ENCODE measurements around the gene NOL3. TPM values are rescaled to one million over a fixed set of nuclear protein-coding genes. Genes with fewer than 3 reads are reported as not detected.

Gene NOL3
- total RNA-seq, 1 experiment from 2014 or later: 5.6 TPM

DNA sequence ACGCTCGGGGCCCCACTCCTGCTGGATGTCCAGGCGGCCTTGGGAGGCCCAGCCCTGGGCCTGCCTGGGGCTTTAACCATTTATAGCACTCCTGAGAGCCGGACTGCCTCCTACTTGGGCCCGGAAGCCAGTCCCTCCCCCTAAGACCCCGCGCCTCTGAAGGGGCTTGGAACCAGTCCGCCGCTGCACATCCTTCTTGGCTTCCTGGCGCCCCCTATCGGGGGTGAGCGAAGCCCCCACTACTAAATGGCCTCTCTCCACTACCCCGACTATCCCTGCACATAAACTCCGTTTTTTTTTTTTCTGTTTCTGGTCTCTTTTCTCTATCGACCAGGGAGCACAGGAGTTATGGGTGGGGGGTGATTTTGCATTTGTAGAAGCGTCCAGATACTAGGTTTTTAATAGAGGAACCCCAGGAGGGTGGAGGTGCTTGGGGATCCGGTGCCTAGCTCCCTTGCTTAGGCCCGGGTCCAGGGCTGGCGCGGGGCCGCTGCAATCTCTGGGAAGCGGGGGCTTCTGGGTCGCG lies 633 bp upstream of the NOL3 start:
- H3K23me2 ChIP-seq (ENCODE audit: insufficient read length, low read depth, low read length, poor library complexity, severe bottlenecking): peaks cover 16% of the 10 kb centered on the region
- WGBS (ENCODE audit: extremely low coverage, insufficient read length, low lambda C conversion rate): no CpG with 5 or more reads among the region's 24 CpGs
- H2BK20ac ChIP-seq (ENCODE audit: low read depth, low read length, poor library complexity, severe bottlenecking): no peak overlapping the region
- no peak overlapping the region for H3K18ac ChIP-seq (ENCODE audit: insufficient read length, low read depth, low read length)
- Mint-ChIP-seq H3K27ac (no peak overlapping the region), H3K4me1 (peaks cover 36 to 60% of the 10 kb centered on the region in 2 experiments), H3K36me3 (ENCODE audit: insufficient read depth in 1 of 3, low read depth in 3 of 3) (peaks cover 0 to 2% (median 0%) of the 10 kb centered on the region in 3 experiments; a peak in 1 of 7 replicates), H3K9me3 (peaks cover 0 to 3% of the 10 kb centered on the region in 2 experiments; a peak in 1 of 5 replicates), H3K4me3 (peak overlapping the region; percentile 62 to 87), H3K27me3 (ENCODE audit: low read depth) (peaks cover 89% of the 10 kb centered on the region)
- no peaks in the 10 kb centered on the region for H4K20me1 ChIP-seq (ENCODE audit: control insufficient read depth, insufficient read depth, insufficient read length)
- H3K56ac ChIP-seq (ENCODE audit: insufficient read length, low read depth, low read length): no peak overlapping the region
- H3K4me1 ChIP-seq (ENCODE audit: insufficient read depth, low read length): peaks cover 5% of the 10 kb centered on the region; the same call in 1 of the 2 replicates
- no peak overlapping the region for H2BK15ac ChIP-seq (ENCODE audit: low read depth, low read length)
- no peak overlapping the region for H3T11ph ChIP-seq (ENCODE audit: low read length)
- H3K9me3 ChIP-seq (ENCODE audit: control insufficient read depth, low read depth, low read length): no peaks in the 10 kb centered on the region
- no peak overlapping the region for H2BK12ac ChIP-seq (ENCODE audit: insufficient read length, low read depth, low read length)
- H3K4me2 ChIP-seq (ENCODE audit: insufficient read depth, insufficient read length, low read length): peak overlapping the region; percentile 60
- peak; percentile 89 for DNase-seq
- no peaks in the 10 kb centered on the region for H3K79me2 ChIP-seq (ENCODE audit: insufficient read depth, low read length)
- H3K4ac ChIP-seq (ENCODE audit: low read depth, low read length): no peak overlapping the region
- TF ChIP-seq, protein P1, sequence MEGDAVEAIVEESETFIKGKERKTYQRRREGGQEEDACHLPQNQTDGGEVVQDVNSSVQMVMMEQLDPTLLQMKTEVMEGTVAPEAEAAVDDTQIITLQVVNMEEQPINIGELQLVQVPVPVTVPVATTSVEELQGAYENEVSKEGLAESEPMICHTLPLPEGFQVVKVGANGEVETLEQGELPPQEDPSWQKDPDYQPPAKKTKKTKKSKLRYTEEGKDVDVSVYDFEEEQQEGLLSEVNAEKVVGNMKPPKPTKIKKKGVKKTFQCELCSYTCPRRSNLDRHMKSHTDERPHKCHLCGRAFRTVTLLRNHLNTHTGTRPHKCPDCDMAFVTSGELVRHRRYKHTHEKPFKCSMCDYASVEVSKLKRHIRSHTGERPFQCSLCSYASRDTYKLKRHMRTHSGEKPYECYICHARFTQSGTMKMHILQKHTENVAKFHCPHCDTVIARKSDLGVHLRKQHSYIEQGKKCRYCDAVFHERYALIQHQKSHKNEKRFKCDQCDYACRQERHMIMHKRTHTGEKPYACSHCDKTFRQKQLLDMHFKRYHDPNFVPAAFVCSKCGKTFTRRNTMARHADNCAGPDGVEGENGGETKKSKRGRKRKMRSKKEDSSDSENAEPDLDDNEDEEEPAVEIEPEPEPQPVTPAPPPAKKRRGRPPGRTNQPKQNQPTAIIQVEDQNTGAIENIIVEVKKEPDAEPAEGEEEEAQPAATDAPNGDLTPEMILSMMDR (conservative IDR thresholded peaks at IDR 0.05): peak; percentile 92
- H2AK5ac ChIP-seq (ENCODE audit: insufficient read length, low read length): no peak overlapping the region
- H3K14ac ChIP-seq (ENCODE audit: insufficient read depth, low read length): no peak overlapping the region
- no peak overlapping the region for H2BK5ac ChIP-seq (ENCODE audit: insufficient read length, low read length)
- no peak overlapping the region for H2BK120ac ChIP-seq (ENCODE audit: low read depth, low read length, poor library complexity, severe bottlenecking)
- no peak overlapping the region for H3K23ac ChIP-seq (ENCODE audit: insufficient read length, low read depth, low read length)
- H2AFZ ChIP-seq (ENCODE audit: low read length): no peak overlapping the region
- H3K79me1 ChIP-seq (ENCODE audit: insufficient read depth, low read depth, low read length, poor library complexity, severe bottlenecking): no peaks in the 10 kb centered on the region
- H3K27me3 ChIP-seq (ENCODE audit: insufficient read depth, low read length): peaks cover 67% of the 10 kb centered on the region
- no peak overlapping the region for H4K8ac ChIP-seq (replicated peaks; ENCODE audit: insufficient read length, low read depth, low read length)
- no peak overlapping the region for H3K9ac ChIP-seq (ENCODE audit: extremely low read depth, insufficient read length, low read length)
- H4K91ac ChIP-seq (ENCODE audit: insufficient read length, low read depth, low read length): no peak overlapping the region
- H4K5ac ChIP-seq (ENCODE audit: insufficient read length, low read depth, low read length): no peak overlapping the region
- H3K27ac ChIP-seq (ENCODE audit: insufficient read length, low read depth, low read length): no peak overlapping the region
